ENCODE data around the gene FGR.

Gene FGR

DNA sequence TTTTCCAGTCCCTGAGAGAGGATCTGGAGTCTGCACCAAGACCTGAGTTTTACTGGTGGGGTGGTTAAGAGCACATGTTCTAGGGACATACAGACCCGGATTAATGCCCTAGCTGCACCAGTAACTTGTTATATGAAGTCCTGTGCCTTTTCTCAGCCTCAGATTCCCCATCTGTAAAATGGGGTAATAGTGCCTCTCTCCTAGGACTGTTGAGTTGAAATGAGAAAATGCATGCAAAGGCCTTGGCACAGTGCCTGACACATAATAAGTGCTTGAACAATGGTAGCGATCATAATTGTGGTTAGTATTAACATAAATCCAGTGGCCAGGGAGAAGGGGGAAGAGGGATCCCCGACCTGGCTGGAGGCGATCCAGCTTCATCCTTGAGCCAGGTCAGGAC, 43.4 kb downstream of the FGR start:
- H3K4me3 ChIP-seq (ENCODE audit: low read length), result no peak overlapping the region
- no peak for TF ChIP-seq ZNF274 (IDR thresholded peaks at IDR 0.05; ENCODE audit: low read depth, low read length)

GRCh38 chr1:27590917-27591508, 44.0 kb downstream of the FGR start:
- H3K4me3 ChIP-seq (ENCODE audit: low read length), result no peak overlapping the region
- TF ChIP-seq ZNF274 (IDR thresholded peaks at IDR 0.05; ENCODE audit: low read depth, low read length), result no peak

DNA sequence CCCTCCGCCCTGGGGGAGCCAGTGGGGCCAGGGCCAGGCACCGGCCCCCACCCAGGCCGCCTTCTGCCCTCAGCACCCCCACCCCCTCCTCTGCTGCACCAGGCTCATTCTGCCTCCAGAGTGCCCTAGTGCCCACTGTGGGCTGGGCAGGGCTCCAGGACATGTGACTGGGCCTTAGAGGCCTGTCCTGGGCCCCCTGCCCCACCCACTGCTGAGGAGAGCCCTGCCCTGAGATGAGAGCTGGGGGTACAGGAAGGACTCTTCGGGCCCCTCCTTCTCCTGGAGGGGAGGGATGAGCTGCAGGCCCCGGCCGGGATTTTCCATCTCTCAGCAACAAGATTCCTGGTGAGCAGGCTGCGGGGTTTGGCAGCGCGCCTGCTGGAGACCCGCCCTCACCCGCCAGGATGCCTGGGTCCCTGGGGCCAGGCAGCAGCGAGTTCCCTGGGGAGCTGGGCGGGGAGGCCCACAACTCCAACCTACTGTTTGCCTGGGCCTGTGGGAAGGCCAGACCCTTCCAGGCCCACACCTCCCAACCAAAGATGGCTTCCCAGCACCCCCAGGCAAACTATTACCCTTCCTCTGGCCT, 45.1 kb downstream of the FGR start:
- TF ChIP-seq ZNF274 (IDR thresholded peaks at IDR 0.05; ENCODE audit: low read depth, low read length), result no peak
- no peak overlapping the region for H3K4me3 ChIP-seq (ENCODE audit: low read length)

DNA sequence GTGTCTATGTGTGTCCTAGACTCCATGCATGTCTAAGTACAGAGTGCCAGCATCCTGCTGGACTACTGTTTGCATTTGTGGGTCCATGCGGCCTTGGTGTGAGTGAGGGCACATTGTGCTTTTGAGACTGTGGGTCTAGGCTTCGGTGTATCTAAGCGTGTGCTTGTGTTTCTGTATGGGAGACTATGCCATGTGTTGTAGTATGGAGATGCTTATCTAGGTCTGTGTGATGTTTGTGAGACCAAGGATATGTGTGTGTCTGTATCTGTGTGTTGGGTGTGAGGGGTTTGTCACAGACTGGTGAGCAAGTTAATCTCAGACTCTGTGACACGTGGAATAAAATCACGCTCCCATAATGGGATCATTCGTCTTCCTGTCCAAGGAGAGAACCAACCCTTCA, 45.5 kb downstream of the FGR start:
- H3K4me3 ChIP-seq (ENCODE audit: low read length), result no peak overlapping the region
- no peak for TF ChIP-seq ZNF274 (IDR thresholded peaks at IDR 0.05; ENCODE audit: low read depth, low read length)

GRCh38 chr1:27588256-27589232, 46.4 kb downstream of the FGR start:
- TF ChIP-seq ZNF274 (IDR thresholded peaks at IDR 0.05; ENCODE audit: low read depth, low read length), result no peak
- no peak overlapping the region for H3K4me3 ChIP-seq (ENCODE audit: low read length)

- H3K4me3 ChIP-seq (ENCODE audit: low read length), result no peak overlapping the region
- TF ChIP-seq ZNF274 (IDR thresholded peaks at IDR 0.05; ENCODE audit: low read depth, low read length), result no peak
Observed at GRCh38 chr1:27585684-27586083, 49.3 kb downstream of the FGR start.

DNA sequence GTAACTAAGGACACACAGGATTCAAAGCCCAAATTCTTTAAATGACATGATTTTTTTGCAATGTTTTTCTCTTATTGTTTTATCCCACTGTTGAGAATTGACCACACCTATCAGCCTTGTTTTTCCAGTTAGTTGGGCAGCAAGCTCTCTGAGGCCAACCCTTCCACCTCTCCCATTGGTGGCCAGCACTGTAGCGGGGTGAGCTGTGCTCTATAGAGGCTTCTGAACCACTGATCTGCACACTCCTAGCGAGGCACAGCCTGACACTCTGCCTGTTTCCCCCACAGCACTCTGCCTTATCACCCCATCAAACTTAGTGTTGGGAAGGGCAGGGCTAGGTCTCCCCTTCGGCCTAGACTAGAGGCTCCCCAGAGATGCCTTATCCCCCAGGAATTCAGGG, 50.5 kb downstream of the FGR start:
- H3K4me3 ChIP-seq (ENCODE audit: low read length), result no peak overlapping the region
- TF ChIP-seq ZNF274 (IDR thresholded peaks at IDR 0.05; ENCODE audit: low read depth, low read length), result no peak

DNA sequence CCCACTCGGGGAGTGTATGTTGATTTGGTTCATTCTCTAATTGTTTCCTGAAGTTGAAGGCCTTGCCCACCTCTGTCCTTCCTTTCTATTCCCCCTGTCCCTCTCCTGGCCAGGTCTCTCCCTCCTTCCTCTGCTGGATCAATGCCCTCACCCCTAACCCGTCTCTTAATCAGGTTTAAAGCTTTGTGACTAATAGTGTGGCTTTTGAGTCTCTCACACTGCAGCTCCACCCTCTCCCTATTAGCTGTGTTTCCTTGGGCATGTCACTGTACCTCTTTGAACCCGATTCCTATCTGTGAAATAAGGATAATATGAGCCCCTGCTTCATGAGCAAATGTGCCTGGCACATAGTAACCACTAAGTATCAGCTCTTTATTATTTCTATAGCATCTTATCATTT, 51.5 kb downstream of the FGR start:
- TF ChIP-seq ZNF274 (IDR thresholded peaks at IDR 0.05; ENCODE audit: low read depth, low read length), result no peak
- no peak overlapping the region for H3K4me3 ChIP-seq (ENCODE audit: low read length)

GRCh38 chr1:27581823-27582243, 53.2 kb downstream of the FGR start:
- no peak overlapping the region for H3K4me3 ChIP-seq (ENCODE audit: low read length)
- TF ChIP-seq ZNF274 (IDR thresholded peaks at IDR 0.05; ENCODE audit: low read depth, low read length), result no peak

DNA sequence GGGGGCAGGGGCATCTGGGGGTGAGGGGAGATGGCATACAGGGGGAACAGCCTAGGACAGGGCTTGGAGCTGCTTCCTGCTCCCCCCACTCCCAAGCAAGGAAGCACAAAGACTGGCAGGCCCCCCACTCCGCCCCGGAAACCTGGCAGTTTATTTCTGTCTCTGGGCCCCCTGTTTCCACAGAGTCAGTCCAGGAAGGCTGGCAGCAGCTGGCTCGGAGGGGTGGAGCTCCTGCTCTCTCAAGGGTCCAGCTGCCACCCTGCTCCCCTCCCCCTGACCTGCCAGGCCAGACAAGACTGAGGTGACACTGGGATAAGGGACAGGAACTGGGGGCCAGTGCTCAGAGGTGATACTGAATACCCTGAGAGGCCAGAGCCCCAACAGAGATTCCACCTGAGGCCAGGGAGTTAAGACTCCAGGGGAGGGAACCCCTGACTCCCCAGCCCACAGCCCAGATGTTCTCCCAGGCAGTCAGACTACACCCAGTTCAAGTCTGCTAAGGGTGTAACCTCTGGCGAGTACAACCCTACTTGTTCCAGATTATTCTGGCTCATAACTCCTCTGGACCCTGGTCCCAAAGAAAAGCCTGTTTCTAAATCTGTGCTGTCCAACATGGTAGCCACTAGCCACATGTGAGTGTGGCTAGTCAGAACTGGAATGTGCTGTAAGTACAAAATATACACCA, 57.3 kb downstream of the FGR start:
- H3K4me3 ChIP-seq (ENCODE audit: low read length), result no peak overlapping the region
- TF ChIP-seq ZNF274 (IDR thresholded peaks at IDR 0.05; ENCODE audit: low read depth, low read length), result no peak

DNA sequence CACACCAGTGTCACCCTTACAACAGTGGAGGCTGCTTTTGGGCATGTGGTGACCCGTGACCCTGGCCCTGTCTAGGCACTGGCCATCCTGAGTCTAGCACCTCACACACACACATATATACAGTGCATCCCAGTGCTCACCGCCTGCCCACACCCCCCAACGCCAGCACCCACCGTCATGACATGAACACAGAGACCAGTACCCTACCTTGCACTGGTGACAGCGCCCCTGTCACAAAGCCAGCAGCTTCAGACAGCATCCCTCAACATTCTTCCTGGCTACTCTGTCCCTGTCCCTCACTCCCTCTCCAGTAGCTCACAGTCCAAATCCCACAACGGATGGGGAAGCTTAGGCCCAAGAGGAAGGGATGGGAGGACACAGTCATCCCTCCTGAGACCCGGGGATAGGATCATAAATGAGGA, 58.2 kb downstream of the FGR start:
- no peak overlapping the region for H3K4me3 ChIP-seq (ENCODE audit: low read length)
- TF ChIP-seq ZNF274 (IDR thresholded peaks at IDR 0.05; ENCODE audit: low read depth, low read length), result no peak

DNA sequence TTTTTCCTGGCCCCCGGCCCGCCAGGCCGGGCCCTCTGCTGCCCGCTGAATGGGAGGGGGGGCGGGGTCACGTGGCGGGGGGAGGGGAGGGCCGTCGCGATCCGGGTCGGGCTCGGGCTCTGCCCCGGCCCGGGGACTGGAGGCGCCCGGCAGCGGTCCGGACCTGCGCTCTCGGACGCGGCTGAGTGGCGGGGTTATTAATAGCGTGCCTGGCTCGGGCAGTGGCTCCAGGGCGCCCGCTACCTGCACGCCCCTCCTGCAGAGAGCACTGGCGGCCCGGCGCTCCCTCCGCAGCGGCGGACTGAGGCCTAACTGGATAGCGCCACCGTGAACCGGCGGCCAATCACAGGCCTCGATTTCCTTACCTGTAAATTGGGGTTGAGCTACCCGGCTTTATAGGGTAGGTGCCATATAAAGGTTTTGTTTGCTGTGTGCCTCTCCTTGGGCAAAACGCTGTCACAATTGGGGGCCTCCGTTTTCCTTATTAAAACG, 59.1 kb downstream of the FGR start:
- TF ChIP-seq ZNF274 (IDR thresholded peaks at IDR 0.05; ENCODE audit: low read depth, low read length), result no peak
- no peak overlapping the region; the same call in 1 of the 2 replicates for H3K4me3 ChIP-seq (ENCODE audit: low read length)

- H3K4me3 ChIP-seq (ENCODE audit: low read length), result peak overlapping the region; percentile 29; the same call in 1 of the 2 replicates
- no peak for TF ChIP-seq ZNF274 (IDR thresholded peaks at IDR 0.05; ENCODE audit: low read depth, low read length)
Observed at GRCh38 chr1:27574871-27575831, 59.8 kb downstream of the FGR start.
